H7 (cell line): ENCODE data around the gene MRFAP1. TPM values are rescaled to one million over a fixed set of nuclear protein-coding genes. Genes with fewer than 3 reads are reported as not detected.

Experiments used
- DNase-seq: peaks from one replicate; pipeline ENCODE4 v3.0.0; 2012
- H3K27me3 ChIP-seq: 2 replicates; pipeline ENCODE4 v1.6.0; 2011; ENCODE audit warnings: mild to moderate bottlenecking, low read length; ENCODE audit not compliant: control insufficient read depth, insufficient read depth
- H3K36me3 ChIP-seq: replicated peaks from 2 replicates; pipeline ENCODE4 v1.5.1; 2011; ENCODE audit warnings: low read length; ENCODE audit not compliant: control insufficient read depth, insufficient read depth
- H3K4me3 ChIP-seq: 2 replicates; pipeline ENCODE4 v1.5.1; 2011; ENCODE audit warnings: low read depth, mild to moderate bottlenecking, control low read depth, low read length, moderate library complexity; ENCODE audit not compliant: insufficient read depth
- total RNA-seq: library from RNA; depleted of rRNA; stranded (reverse); fragments of >200 nt; shearing (Covaris generic); gene quantifications from 2 replicates; pipeline ENCODE4 v1.2.3, GENCODE V29; 2014

The MRFAP1 gene
- total RNA-seq, 1 experiment from 2014 or later: 83.2 TPM

DNA sequence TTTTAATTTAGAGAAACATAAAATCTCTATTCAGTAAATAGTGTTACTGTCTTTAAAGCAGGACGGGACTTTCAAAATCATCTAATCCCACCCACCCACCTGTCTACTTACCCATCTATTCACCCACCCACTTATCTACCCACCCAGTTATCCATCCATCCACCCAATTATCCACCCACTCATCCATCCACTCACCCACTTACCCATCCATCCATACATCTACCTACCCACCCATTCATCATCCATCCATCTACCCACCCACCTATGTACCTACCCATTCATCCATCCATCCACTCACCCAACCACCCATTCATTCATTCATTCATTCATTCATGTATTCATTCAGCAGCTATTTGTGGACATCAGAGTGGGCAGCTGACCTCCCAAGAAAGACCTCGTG, 34.9 kb upstream of the MRFAP1 start:
- no peaks in the 10 kb centered on the region; the same call in 1 of the 2 replicates for H3K27me3 ChIP-seq
- no peak for DNase-seq
- H3K4me3 ChIP-seq: no peak overlapping the region
- no peaks in the 10 kb centered on the region for H3K36me3 ChIP-seq

DNA sequence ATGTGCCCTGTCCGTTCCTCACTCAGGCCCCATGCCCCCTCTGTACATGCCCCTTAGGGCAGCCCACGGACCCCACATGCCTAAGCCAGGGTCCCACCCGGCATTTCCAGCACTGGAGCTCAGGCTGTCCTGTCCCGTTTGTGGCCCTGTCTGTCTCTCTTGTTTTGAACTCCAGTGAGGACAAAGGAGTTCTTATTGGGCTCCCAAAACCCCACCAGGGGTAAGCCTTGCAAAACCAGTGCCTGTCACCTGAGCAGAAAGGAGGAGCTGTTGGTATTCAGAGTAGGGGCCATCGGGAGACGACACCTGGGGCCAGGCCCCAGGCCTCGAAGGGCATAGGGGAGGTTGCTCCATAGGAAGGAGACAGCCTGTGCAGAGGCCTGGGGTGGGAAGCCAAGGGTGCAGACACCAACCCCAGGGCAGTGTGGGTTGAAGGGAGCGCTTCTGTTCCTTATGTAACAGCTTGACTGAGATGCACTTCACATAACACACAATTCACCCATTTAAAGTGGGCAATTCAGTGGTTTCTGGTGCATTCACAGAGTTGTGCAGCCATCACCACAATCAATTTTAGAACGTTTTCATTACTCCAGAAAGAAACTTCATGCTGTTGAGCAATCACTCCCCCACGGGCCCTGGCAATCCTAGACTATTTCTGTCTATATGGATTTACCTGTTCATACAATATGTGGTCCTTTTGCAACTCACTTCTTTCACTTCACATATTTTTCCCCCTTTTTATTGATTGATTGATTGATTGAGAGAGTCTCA, 33.8 kb upstream of the MRFAP1 start:
- no peak overlapping the region for H3K4me3 ChIP-seq
- no peaks in the 10 kb centered on the region for H3K36me3 ChIP-seq
- no peak for DNase-seq
- H3K27me3 ChIP-seq: no peaks in the 10 kb centered on the region; the same call in 1 of the 2 replicates

GRCh38 chr4:6607368-6608055, 33.0 kb upstream of the MRFAP1 start:
- Histone ChIP-seq H3K4me3 (no peak overlapping the region), H3K36me3 (no peaks in the 10 kb centered on the region), H3K27me3 (no peaks in the 10 kb centered on the region; the same call in 1 of the 2 replicates)
- DNase-seq: no peak

GRCh38 chr4:6608758-6609414, 31.6 kb upstream of the MRFAP1 start:
- no peaks in the 10 kb centered on the region for H3K36me3 ChIP-seq
- H3K27me3 ChIP-seq: no peaks in the 10 kb centered on the region; the same call in 1 of the 2 replicates
- H3K4me3 ChIP-seq: no peak overlapping the region
- peak; percentile 78 for DNase-seq

- no peaks in the 10 kb centered on the region; the same call in 1 of the 2 replicates for H3K27me3 ChIP-seq
- H3K36me3 ChIP-seq: no peaks in the 10 kb centered on the region; the same call in 1 of the 2 replicates
- no peak overlapping the region for H3K4me3 ChIP-seq
- no peak for DNase-seq
Measured at GRCh38 chr4:6609415-6610079, 30.9 kb upstream of the MRFAP1 start.

DNA sequence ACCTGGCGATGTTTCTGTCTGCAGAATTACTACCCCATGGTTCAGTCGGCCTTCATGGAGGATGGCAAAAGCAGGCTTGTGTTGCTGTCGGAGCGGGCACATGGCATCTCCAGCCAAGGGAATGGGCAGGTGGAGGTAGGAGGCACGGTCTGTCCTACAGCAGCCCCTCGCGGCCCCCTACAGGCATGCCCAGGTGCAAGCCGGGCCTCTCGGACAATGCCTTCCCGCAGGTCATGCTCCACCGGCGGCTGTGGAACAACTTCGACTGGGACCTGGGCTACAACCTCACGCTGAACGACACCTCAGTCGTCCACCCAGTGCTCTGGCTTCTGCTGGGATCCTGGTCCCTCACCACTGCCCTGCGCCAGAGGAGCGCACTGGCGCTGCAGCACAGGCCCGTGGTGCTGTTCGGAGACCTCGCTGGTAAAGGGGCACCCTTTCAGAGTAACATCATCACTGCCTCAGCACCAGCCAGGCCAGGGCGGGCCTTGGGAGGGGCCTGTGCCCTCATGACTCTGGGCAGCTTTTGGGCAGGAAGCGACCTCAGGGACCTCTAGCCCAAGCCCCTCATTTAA, 29.5 kb upstream of the MRFAP1 start:
- Histone ChIP-seq H3K27me3 (no peaks in the 10 kb centered on the region), H3K4me3 (no peak overlapping the region), H3K36me3 (peaks cover 1% of the 10 kb centered on the region)
- peak; percentile 51 for DNase-seq

DNA sequence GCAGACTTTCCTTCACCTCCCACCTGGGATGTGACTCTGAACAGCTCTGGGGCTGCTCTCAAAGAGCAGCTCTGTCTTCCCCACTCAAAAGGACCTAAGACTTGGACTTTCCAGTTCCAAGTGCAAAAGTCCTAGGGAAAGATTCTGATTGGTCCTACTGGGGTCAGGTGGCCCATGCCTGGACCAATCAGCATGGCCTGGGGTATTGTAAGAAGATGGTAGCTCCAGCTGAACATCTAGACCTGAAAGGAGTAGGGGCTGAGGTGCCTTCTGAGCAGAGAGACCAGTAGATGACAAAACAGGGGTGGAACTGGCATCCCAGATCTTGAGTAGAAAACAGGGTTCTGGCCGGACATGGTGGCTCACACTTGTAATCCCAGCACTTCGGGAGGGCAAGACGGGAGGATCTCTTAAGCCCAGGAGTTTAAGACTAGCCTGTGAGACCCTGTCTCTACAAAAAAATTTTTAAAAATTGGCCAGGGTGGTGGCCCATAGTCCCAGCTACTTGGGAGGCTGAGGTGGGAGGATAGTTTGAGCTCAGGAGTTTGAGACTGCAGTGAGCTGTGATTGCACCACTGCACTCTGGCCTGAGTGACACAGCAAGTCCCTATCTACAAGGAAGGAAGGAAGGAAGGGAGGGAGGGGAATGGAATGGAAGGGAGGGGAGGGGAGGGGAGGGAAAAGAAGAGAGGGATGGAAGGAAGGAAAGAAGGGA, 27.4 kb upstream of the MRFAP1 start:
- peaks cover 1% of the 10 kb centered on the region for H3K36me3 ChIP-seq
- H3K27me3 ChIP-seq: no peaks in the 10 kb centered on the region
- DNase-seq: peak; percentile 53
- H3K4me3 ChIP-seq: no peak overlapping the region

DNA sequence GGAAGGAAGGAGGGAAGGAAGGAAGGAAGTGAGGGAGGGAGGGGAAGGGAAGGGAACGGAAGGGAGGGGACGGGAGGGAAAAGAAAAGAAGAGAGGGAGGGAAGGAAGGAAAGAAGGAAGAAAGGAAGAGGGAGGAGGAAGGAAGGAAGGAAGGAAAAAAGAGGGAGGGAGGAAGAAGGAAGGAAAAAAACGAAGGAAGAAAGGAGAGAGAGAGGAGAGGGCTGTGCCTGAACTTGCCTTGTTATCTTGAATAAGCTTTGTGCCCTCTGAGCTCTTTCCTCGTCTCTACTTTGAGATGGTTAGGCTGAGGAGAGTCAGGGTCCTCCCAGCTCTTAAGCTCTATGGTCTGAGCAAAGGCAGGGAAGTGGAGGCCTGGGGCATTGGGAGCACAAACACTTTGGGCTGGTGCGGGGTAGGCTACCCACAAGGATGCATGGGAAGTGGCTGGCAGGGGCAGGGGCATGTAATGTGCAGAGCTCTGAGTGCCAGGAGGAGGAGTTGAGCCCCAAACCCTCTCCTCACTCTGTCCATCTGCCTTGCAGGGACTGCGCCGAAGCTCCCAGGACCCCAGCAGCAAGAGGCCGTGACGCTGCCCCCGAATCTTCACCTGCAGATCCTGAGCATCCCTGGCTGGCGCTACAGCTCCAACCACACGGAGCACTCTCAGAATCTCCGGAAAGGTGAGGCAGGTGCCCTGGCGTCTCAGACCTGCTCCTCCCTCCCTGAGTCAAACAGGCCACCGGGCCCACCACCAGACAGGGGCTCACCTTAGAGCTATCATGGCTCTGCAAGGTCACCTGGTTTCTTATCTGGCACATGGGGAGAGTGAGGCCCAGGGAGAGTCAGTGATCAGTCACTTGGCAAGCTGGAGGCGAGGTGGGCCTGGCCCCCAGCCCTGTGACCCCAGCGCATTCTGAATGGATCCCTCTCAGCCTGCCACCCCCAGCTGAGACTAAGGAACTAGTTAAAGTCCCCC, 26.5 kb upstream of the MRFAP1 start:
- H3K27me3 ChIP-seq: no peaks in the 10 kb centered on the region
- H3K4me3 ChIP-seq: no peak overlapping the region
- peaks cover 1% of the 10 kb centered on the region for H3K36me3 ChIP-seq
- peak; percentile 31 for DNase-seq

GRCh38 chr4:6614701-6615230, 25.7 kb upstream of the MRFAP1 start:
- no peak overlapping the region for H3K4me3 ChIP-seq
- H3K27me3 ChIP-seq: no peaks in the 10 kb centered on the region
- peak; percentile 32 for DNase-seq
- peaks cover 1% of the 10 kb centered on the region for H3K36me3 ChIP-seq

DNA sequence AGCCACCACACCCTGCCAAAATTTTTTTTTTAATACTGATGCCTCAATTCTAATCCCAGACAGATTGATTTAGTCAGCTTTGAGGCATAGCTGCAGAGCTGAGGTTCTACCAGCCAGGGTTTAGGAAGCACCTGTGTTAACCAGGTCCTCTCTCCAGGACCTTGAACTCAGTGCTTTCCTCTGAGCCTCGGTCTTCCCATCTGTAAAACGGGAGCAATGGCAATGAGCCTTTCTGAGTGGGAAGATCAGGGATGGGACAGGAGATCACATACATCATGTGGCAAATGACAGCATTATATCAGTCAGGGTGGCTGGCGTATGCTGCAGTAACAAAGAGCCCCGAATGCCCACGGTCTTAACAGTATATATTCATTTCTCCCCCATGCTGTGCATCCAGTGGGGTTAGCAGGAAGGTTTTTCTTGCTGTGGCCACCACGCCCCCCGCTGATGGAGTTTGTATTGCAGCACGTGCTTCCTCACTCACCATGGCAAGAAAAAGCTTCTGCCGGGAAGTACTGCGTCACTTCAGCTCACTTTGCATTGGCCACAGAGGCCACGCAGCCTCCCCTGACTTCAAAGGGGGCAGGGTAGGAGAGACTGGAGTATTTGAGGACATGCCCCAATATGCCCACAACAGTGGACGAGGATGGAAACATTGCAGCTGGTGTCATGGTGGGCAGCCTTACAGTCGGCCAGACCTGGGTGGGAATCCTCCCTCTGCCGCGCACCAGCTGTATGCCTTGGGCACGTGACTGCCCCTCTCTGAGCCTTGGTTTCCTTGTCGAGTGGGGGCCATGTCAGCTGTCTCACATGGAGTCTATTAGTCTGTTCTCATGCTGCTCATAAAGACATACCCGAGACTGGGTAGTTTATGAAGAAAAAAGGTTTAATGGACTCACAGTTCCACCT, 24.1 kb upstream of the MRFAP1 start:
- Histone ChIP-seq H3K36me3 (peaks cover 1% of the 10 kb centered on the region), H3K27me3 (no peaks in the 10 kb centered on the region), H3K4me3 (no peak overlapping the region)
- DNase-seq: peak; percentile 48

DNA sequence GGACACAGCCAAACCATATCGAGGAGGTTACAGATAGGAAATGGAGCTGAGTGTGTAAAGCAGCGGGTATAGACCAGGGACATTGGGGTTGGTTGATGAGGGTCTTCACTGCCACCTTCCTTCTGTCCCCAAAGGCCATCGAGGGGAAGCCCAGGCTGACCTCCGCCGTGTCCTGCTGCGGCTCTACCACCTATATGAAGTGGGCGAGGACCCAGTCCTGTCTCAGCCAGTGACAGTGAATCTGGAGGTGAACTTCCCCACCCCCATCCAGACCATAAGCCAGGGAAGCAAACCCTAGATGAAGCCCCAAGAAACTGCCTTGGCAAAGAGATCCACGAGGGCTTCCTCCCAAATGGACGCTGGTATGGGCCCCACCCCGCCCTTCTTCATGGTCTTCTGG, 23.2 kb upstream of the MRFAP1 start:
- Histone ChIP-seq H3K27me3 (no peaks in the 10 kb centered on the region), H3K4me3 (no peak overlapping the region), H3K36me3 (peaks cover 1% of the 10 kb centered on the region)
- peak; percentile 15 for DNase-seq
